NCI-H146 (cell line): ENCODE data around the gene RUNX1.
A peak's percentile ranks its signal among the peaks of the same experiment; 100 is the strongest.

Experiments
- DNase-seq: peaks from one replicate; lab custom pipeline; 2025; lab: John Stamatoyannopoulos, UW

Gene RUNX1

GRCh38 chr21:34946385-34946840, 102.7 kb downstream of the RUNX1 start:
- DNase-seq: no peak

GRCh38 chr21:34945288-34945687, 103.8 kb downstream of the RUNX1 start:
- DNase-seq: no peak

GRCh38 chr21:34944015-34944755, 104.9 kb downstream of the RUNX1 start:
- DNase-seq: no peak

GRCh38 chr21:34942911-34943310, 106.2 kb downstream of the RUNX1 start:
- no peak for DNase-seq

- no peak for DNase-seq
Observed at GRCh38 chr21:34941162-34941561, 107.9 kb downstream of the RUNX1 start.

- DNase-seq: no peak
Observed at GRCh38 chr21:34939673-34940331, 109.3 kb downstream of the RUNX1 start.

- no peak for DNase-seq
Observed at GRCh38 chr21:34938089-34938764, 110.9 kb downstream of the RUNX1 start.

- DNase-seq: peak; percentile 51
Observed at GRCh38 chr21:34936883-34937563, 112.1 kb downstream of the RUNX1 start.

GRCh38 chr21:34936371-34936789, 112.7 kb downstream of the RUNX1 start:
- peak; percentile 50 for DNase-seq

- DNase-seq: no peak
Observed at GRCh38 chr21:34935898-34936297, 113.2 kb downstream of the RUNX1 start.

- no peak for DNase-seq
Observed at GRCh38 chr21:34935452-34935851, 113.7 kb downstream of the RUNX1 start.

- DNase-seq: no peak
Observed at GRCh38 chr21:34934350-34934749, 114.8 kb downstream of the RUNX1 start.

GRCh38 chr21:34933609-34934335, 115.3 kb downstream of the RUNX1 start:
- DNase-seq: no peak

- no peak for DNase-seq
Observed at GRCh38 chr21:34932233-34932632, 116.9 kb downstream of the RUNX1 start.

- no peak for DNase-seq
Observed at GRCh38 chr21:34930971-34931370, 118.1 kb downstream of the RUNX1 start.

- DNase-seq: no peak
Observed at GRCh38 chr21:34928637-34929036, 120.5 kb downstream of the RUNX1 start.

- no peak for DNase-seq
Observed at GRCh38 chr21:34927992-34928391, 121.1 kb downstream of the RUNX1 start.

- DNase-seq: no peak
Observed at GRCh38 chr21:34926803-34927467, 122.2 kb downstream of the RUNX1 start.

- DNase-seq: no peak
Observed at GRCh38 chr21:34925597-34925996, 123.5 kb downstream of the RUNX1 start.

- no peak for DNase-seq
Observed at GRCh38 chr21:34924771-34925419, 124.2 kb downstream of the RUNX1 start.

GRCh38 chr21:34924194-34924593, 124.9 kb downstream of the RUNX1 start:
- no peak for DNase-seq
